ENCODE results near the gene TMCC1.
A peak's percentile ranks its signal among the peaks of the same experiment; 100 is the strongest.

TMCC1 gene

GRCh38 chr3:129606636-129607390 is 286.7 kb downstream of the TMCC1 start, which contains the start of gene PLXND1:
PLXND1 (minus strand) TSS chr3:129606676; CDS start chr3:129606639, 37 bp downstream.
- peak; percentile 73 for DNase-seq

GRCh38 chr3:129605922-129606635 is 287.4 kb downstream of the TMCC1 start:
- DNase-seq: peak; percentile 45

GRCh38 chr3:129605203-129605921 is 288.1 kb downstream of the TMCC1 start:
- DNase-seq: peak; percentile 56

- DNase-seq: no peak
Observed at GRCh38 chr3:129604767-129605166, 288.7 kb downstream of the TMCC1 start.

- DNase-seq: no peak
Observed at GRCh38 chr3:129603991-129604749, 289.3 kb downstream of the TMCC1 start.

DNA sequence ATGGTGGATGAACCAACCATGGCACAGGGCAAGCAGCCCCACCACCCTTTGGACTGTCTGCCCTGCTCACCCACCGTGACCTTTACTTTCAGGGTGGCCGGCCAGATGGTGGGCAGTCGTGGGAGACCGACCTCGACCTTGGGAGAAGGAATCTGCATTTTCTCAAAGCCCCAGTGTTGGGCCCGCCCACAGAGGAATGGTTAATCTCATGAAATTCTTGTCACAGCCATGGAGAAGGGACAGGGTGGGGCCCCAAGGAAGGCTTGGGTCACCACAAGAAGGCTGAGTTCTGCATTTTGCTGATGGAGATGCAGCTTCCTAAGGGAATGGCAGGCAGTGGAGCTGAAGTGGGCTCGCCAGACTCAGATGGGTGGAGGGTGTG is 290.0 kb downstream of the TMCC1 start:
- peak; percentile 73 for DNase-seq

DNA sequence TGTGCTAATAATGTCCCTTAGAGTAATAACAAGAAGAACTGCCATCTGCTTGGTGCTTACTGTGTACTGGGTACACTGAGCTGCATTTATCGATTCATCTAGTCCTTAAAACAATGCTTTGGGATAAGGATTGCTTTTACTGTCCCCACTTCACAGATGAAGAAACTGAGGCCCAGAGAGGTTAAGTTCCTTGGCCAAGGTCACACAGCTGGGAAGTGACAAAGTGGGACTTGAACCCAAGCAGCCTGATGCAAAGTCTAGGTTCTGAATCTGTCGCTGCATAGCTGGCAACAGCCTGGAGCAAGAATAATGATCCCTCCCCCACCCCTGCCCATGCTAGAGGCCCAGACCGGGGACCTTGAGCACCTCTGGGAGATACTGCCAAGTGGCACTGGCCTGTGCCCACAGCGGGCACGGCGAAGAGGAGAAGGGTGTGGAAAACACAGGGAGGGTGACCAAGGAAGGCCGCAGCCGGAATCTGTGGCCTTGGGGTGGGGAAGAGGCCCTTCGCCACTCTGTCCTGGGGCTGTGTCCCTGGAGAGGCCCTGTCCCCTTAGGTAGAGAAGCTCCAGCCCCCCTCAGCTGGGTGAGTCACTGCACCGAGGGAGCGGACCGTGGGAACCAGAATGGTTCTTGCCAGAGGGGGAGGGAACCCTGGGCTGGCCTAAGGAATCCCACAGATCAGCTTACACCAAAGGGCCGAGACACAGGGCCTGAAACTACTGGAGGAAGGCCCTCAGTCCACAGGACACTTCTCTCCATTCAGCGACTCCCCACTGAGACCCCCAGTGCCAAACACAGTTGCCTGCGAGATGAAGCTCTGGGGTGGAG is 290.6 kb downstream of the TMCC1 start:
- peak; percentile 73 for DNase-seq

GRCh38 chr3:129602309-129602708 is 291.2 kb downstream of the TMCC1 start:
- no peak for DNase-seq

DNA sequence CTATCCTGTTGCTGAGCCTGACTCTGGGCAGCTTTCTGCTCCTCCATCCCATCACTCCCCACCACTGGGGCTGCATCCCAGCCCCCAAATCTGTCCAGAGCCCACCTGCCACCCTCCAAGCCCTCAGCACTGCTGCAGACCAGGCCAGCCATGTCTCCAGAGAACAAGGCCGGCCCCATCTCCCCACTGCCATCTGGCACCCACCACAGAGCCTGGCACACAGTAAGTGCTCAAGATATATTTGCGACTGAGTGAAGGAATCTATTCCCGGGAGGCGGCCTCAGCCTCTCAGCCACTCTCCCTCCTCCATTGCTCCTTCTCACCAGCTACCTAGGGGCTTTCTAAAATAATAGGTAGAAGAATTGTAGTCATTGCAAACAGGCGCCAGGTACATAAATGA is 291.8 kb downstream of the TMCC1 start:
- no peak for DNase-seq

DNA sequence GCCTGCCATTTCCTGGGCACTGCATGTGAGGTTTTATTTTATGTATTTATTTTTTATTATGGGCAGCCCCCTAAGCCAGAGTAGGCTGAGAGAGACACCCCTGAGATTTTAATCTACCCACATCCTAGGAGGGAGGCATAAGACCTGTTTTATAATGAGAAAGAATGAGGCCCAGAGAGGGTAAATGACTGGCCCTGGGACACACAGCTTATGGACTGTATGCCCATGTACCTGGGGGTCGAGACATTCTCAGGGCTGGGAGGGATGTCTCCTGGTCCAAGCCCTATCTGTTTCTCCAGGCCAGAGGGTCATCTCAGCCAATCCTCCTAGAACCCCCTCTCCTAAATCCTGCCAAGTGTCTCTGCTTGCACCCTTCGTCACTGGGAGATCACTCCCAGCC is 293.2 kb downstream of the TMCC1 start:
- DNase-seq: no peak

GRCh38 chr3:129599607-129600006 is 293.9 kb downstream of the TMCC1 start:
- peak; percentile 97 for DNase-seq

- DNase-seq: no peak
Observed at GRCh38 chr3:129599073-129599472, 294.4 kb downstream of the TMCC1 start.

- DNase-seq: no peak
Observed at GRCh38 chr3:129598484-129598883, 295.0 kb downstream of the TMCC1 start.

- DNase-seq: no peak
Observed at GRCh38 chr3:129598000-129598381, 295.5 kb downstream of the TMCC1 start.

Data from inflammatory macrophage treated with lipopolysaccharide for 4 hours (primary cell).